Measurements from ENCODE around the gene HPSE2. TPM values are rescaled to one million over a fixed set of nuclear protein-coding genes. Genes with fewer than 3 reads are reported as not detected.

HPSE2 gene
- total RNA-seq, 2 experiments from 2014 or later = not detected

GRCh38 chr10:99207340-99207739 lies 28.3 kb downstream of the HPSE2 start:
- Mint-ChIP-seq H3K36me3 (ENCODE audit: low read depth) (no peaks in the 10 kb centered on the region), H3K27me3 (no peaks in the 10 kb centered on the region), H3K27ac (no peak overlapping the region), H3K4me3 (no peak overlapping the region), H3K9me3 (peaks cover 1% of the 10 kb centered on the region), H3K4me1 (ENCODE audit: low read depth) (no peaks in the 10 kb centered on the region)
- no peak for TF ChIP-seq CTCF (IDR thresholded peaks at IDR 0.05)
- no peak for ATAC-seq
- DNase-seq = no peak
- ChIA-PET CTCF (no interaction called here), POLR2A (no interaction called here)
- intact Hi-C loops (cut with micrococcal nuclease) = no loop called here

- no peak for ATAC-seq
- no peaks in the 10 kb centered on the region for H3K27me3 Mint-ChIP-seq
- CTCF ChIA-PET = no interaction called here
- no peak for DNase-seq
- intact Hi-C loops (cut with micrococcal nuclease) = no loop called here
- no peak overlapping the region for H3K4me3 Mint-ChIP-seq
- H3K9me3 Mint-ChIP-seq = peaks cover 3% of the 10 kb centered on the region
- POLR2A ChIA-PET = no interaction called here
- TF ChIP-seq CTCF (IDR thresholded peaks at IDR 0.05) = no peak
- no peaks in the 10 kb centered on the region for H3K4me1 Mint-ChIP-seq (ENCODE audit: low read depth)
- H3K27ac Mint-ChIP-seq = no peak overlapping the region
- H3K36me3 Mint-ChIP-seq (ENCODE audit: low read depth) = no peaks in the 10 kb centered on the region
These were observed 32.3 kb downstream of the HPSE2 start for GRCh38 chr10:99203310-99203709.

- Mint-ChIP-seq H3K27ac (no peak overlapping the region), H3K27me3 (no peaks in the 10 kb centered on the region), H3K4me3 (no peak overlapping the region), H3K4me1 (ENCODE audit: low read depth) (no peaks in the 10 kb centered on the region), H3K9me3 (no peaks in the 10 kb centered on the region), H3K36me3 (ENCODE audit: low read depth) (no peaks in the 10 kb centered on the region)
- DNase-seq = no peak
- CTCF ChIA-PET = interaction anchor here (0.5 to 1.3 kb wide), 2 partner anchors 698 to 707 kb away, joined by 3 to 4 read pairs; no protein-coding TSS in a partner anchor
- no peak for TF ChIP-seq CTCF (IDR thresholded peaks at IDR 0.05)
- intact Hi-C loops (cut with micrococcal nuclease) = no loop called here
- POLR2A ChIA-PET = no interaction called here
- ATAC-seq = no peak
These were observed 62.7 kb downstream of the HPSE2 start for GRCh38 chr10:99172950-99173349.

GRCh38 chr10:99172128-99172738 lies 63.4 kb downstream of the HPSE2 start:
- Mint-ChIP-seq H3K36me3 (ENCODE audit: low read depth) (no peaks in the 10 kb centered on the region), H3K4me3 (no peak overlapping the region), H3K4me1 (ENCODE audit: low read depth) (no peaks in the 10 kb centered on the region), H3K27me3 (peaks cover 1% of the 10 kb centered on the region), H3K9me3 (no peaks in the 10 kb centered on the region), H3K27ac (no peak overlapping the region)
- ChIA-PET CTCF (interaction anchor here (1.3 kb wide), 1 partner anchor 706 kb away, joined by 3 read pairs; no protein-coding TSS in a partner anchor), POLR2A (no interaction called here)
- no peak for TF ChIP-seq CTCF (IDR thresholded peaks at IDR 0.05)
- DNase-seq = peak; percentile 7
- no peak for ATAC-seq
- intact Hi-C loops (cut with micrococcal nuclease) = no loop called here

- Mint-ChIP-seq H3K36me3 (ENCODE audit: low read depth) (no peaks in the 10 kb centered on the region), H3K4me1 (ENCODE audit: low read depth) (no peaks in the 10 kb centered on the region), H3K4me3 (no peak overlapping the region), H3K27me3 (peaks cover 1% of the 10 kb centered on the region), H3K9me3 (no peaks in the 10 kb centered on the region), H3K27ac (no peak overlapping the region)
- DNase-seq (no peak), ATAC-seq (no peak)
- TF ChIP-seq CTCF (IDR thresholded peaks at IDR 0.05) = no peak
- POLR2A ChIA-PET = no interaction called here
- intact Hi-C loops (cut with micrococcal nuclease) = no loop called here
- CTCF ChIA-PET = no interaction called here
These were observed 65.5 kb downstream of the HPSE2 start for GRCh38 chr10:99170116-99170675.
